HG02759 (cell line): ENCODE data around the gene SOSTDC1.

Source experiments
- ATAC-seq: cut with Tn5 transposase; IDR thresholded peaks from one replicate; pipeline ENCODE4 v1.9.1; 2021; ENCODE audit warnings: mild to moderate bottlenecking, moderate library complexity; ENCODE audit not compliant: unreplicated experiment

Gene SOSTDC1

GRCh38 chr7:16420649-16421332 lies 44.7 kb downstream of the SOSTDC1 start:
- ATAC-seq: peak; percentile 87

- ATAC-seq: peak; percentile 0
Measured at GRCh38 chr7:16420329-16420648, 45.2 kb downstream of the SOSTDC1 start.

GRCh38 chr7:16419859-16420258 lies 45.7 kb downstream of the SOSTDC1 start:
- ATAC-seq: no peak

GRCh38 chr7:16419126-16419525 lies 46.4 kb downstream of the SOSTDC1 start:
- no peak for ATAC-seq

GRCh38 chr7:16417906-16418305 lies 47.6 kb downstream of the SOSTDC1 start:
- no peak for ATAC-seq

GRCh38 chr7:16416289-16417282 lies 49.0 kb downstream of the SOSTDC1 start:
- no peak for ATAC-seq

GRCh38 chr7:16412274-16413254 lies 53.0 kb downstream of the SOSTDC1 start:
- no peak for ATAC-seq
